ENCODE data around the gene ZFX. TPM values are rescaled to one million over a fixed set of nuclear protein-coding genes. Genes with fewer than 3 reads are reported as not detected.

The ZFX gene
- total and polyA plus RNA-seq, 10 of the 15 experiments (the other 5 are each of a cell fraction or from before 2014, with no cell fraction given): 6.8 to 40.9 (median 24.6) TPM

GRCh38 chrX:24248042-24248441 lies 98.5 kb downstream of the ZFX start (continued):
- TF ChIP-seq CHD4 (IDR thresholded peaks at IDR 0.05): no peak
- TF ChIP-seq MYC (IDR thresholded peaks at IDR 0.05; ENCODE audit: insufficient read depth, insufficient read length, insufficient replicate concordance, low read length, severe bottlenecking): no peak
- TF ChIP-seq, protein P1, sequence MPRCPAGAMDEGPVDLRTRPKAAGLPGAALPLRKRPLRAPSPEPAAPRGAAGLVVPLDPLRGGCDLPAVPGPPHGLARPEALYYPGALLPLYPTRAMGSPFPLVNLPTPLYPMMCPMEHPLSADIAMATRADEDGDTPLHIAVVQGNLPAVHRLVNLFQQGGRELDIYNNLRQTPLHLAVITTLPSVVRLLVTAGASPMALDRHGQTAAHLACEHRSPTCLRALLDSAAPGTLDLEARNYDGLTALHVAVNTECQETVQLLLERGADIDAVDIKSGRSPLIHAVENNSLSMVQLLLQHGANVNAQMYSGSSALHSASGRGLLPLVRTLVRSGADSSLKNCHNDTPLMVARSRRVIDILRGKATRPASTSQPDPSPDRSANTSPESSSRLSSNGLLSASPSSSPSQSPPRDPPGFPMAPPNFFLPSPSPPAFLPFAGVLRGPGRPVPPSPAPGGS (IDR thresholded peaks at IDR 0.05; ENCODE audit: borderline replicate concordance, insufficient read depth, low read depth, low read length, poor library complexity, severe bottlenecking): no peak
- TF ChIP-seq EZH2 (IDR thresholded peaks at IDR 0.05; ENCODE audit: borderline replicate concordance, control insufficient read depth, low read depth, low read length): no peak
- no peak for TF ChIP-seq SMC3 (IDR thresholded peaks at IDR 0.05; ENCODE audit: borderline replicate concordance, low read length)
- TF ChIP-seq TCF3 (IDR thresholded peaks at IDR 0.05; ENCODE audit: borderline replicate concordance, insufficient read depth, low read depth, low read length): no peak
- no peak for TF ChIP-seq RAD21 (IDR thresholded peaks at IDR 0.05; ENCODE audit: insufficient read depth, low read depth, low read length)
- no peak for TF ChIP-seq BHLHE40 (IDR thresholded peaks at IDR 0.05; ENCODE audit: borderline replicate concordance in 1 of 2, low read depth in 2 of 2, low read length in 1 of 2)
- no peak for TF ChIP-seq MTA2 (IDR thresholded peaks at IDR 0.05; ENCODE audit: low read depth)
- TF ChIP-seq JUND (IDR thresholded peaks at IDR 0.05; ENCODE audit: low read depth, low read length): no peak

GRCh38 chrX:24253030-24253429 lies 103.5 kb downstream of the ZFX start:
- Histone ChIP-seq H3K27ac (ENCODE audit: control insufficient read depth, insufficient read depth) (no peak overlapping the region), H3K36me3 (ENCODE audit: control insufficient read depth in 2 of 2, insufficient read depth in 2 of 2, low read length in 1 of 2) (no peaks in the 10 kb centered on the region), H3K9ac (ENCODE audit: control insufficient read depth, insufficient read depth, low read length) (no peak overlapping the region), H3K4me3 (no peak overlapping the region), H3K79me2 (ENCODE audit: control insufficient read depth, insufficient read depth, low read length) (no peaks in the 10 kb centered on the region), H3K27me3 (replicated peaks in 1 of 2; ENCODE audit: control insufficient read depth in 2 of 2, insufficient read depth in 2 of 2, low read length in 1 of 2) (no peaks in the 10 kb centered on the region; a peak in 1 of 4 replicates), H2AFZ (ENCODE audit: control insufficient read depth, low read depth, low read length) (no peak overlapping the region), H3K9me3 (replicated peaks; ENCODE audit: control insufficient read depth, insufficient read depth, low read length) (no peaks in the 10 kb centered on the region), H3K4me1 (ENCODE audit: control insufficient read depth, insufficient read depth, low read length) (peaks cover 3% of the 10 kb centered on the region), H4K20me1 (ENCODE audit: control insufficient read depth, insufficient read depth) (no peaks in the 10 kb centered on the region), H3K4me2 (ENCODE audit: control insufficient read depth, insufficient read depth) (no peak overlapping the region)
- BruUV-seq (replicated peaks): no TSS peak
- ChIA-PET RAD21 (ENCODE audit: unreplicated experiment) (interaction anchor here (1.3 kb wide), 1 partner anchor 10 kb away, joined by 5 read pairs; no protein-coding TSS in a partner anchor), SMC1A (ENCODE audit: uncharacterized antibody, unreplicated experiment) (no interaction called here), POLR2A (no interaction called here), CTCF (interaction anchor here (0.7 to 1.4 kb wide), 3 partner anchors 11 to 199 kb away, joined by 3 to 7 read pairs (median 3); no protein-coding TSS in a partner anchor)
- intact Hi-C loops (cut with micrococcal nuclease; ENCODE audit: unreplicated experiment): no loop called here
- FAIRE-seq (no peak), DNase-seq (ENCODE audit: low read depth, low spot score) (no peak), ATAC-seq (no peak)
- TF ChIP-seq IKZF2 (IDR thresholded peaks at IDR 0.05) (no peak), CREM (IDR thresholded peaks at IDR 0.05; ENCODE audit: low read depth) (no peak), HDAC2 (IDR thresholded peaks at IDR 0.05) (no peak), IRF5 (IDR thresholded peaks at IDR 0.05; ENCODE audit: borderline replicate concordance) (no peak), NFIC (IDR thresholded peaks at IDR 0.05; ENCODE audit: low read depth, low read length) (no peak), ETV6 (conservative IDR thresholded peaks at IDR 0.05 in 1 of 2, IDR thresholded peaks at IDR 0.05 in 1 of 2; ENCODE audit: borderline replicate concordance in 1 of 2, low read depth in 1 of 2) (no peak), TCF7 (IDR thresholded peaks at IDR 0.05; ENCODE audit: borderline replicate concordance) (no peak), RAD21 (IDR thresholded peaks at IDR 0.05; ENCODE audit: insufficient read depth, low read depth, low read length) (no peak), BCL11A (IDR thresholded peaks at IDR 0.05; ENCODE audit: low read depth, low read length) (no peak), RFX5 (IDR thresholded peaks at IDR 0.05; ENCODE audit: low read depth, low read length) (no peak), PML (IDR thresholded peaks at IDR 0.05; ENCODE audit: low read length) (no peak)
- in situ Hi-C loops (cut with MboI): loop anchor here (10.0 kb wide), 1 partner anchor 558 kb away; no protein-coding TSS in a partner anchor
- WGBS (ENCODE audit: insufficient coverage, insufficient replicate concordance, low lambda C conversion rate, missing lambda C conversion rate): 32% methylated on average over 3 of the region's 3 CpGs
